Ishikawa (cell line): Measurements from ENCODE around the gene CYP8B1.

Experiments
- CREB1 ChIP-seq: IDR thresholded peaks from 2 replicates; pipeline ENCODE4 v1.6.1; 2012; ENCODE audit warnings: low read depth
- EP300 ChIP-seq: IDR thresholded peaks from 2 replicates; pipeline ENCODE4 v1.6.1; 2012; ENCODE audit warnings: borderline replicate concordance
- FOXM1 ChIP-seq: IDR thresholded peaks from 2 replicates; pipeline ENCODE4 v1.6.1; 2012; ENCODE audit warnings: low read depth, borderline replicate concordance
- NFIC ChIP-seq: IDR thresholded peaks from 2 replicates; pipeline ENCODE4 v1.6.1; 2012
- REST ChIP-seq: IDR thresholded peaks from 2 replicates; pipeline ENCODE4 v1.6.1; 2012; ENCODE audit warnings: low read depth, mild to moderate bottlenecking
- TAF1 ChIP-seq: IDR thresholded peaks from 2 replicates; pipeline ENCODE4 v1.6.1; 2012; ENCODE audit warnings: low read depth, mild to moderate bottlenecking
- TF ChIP-seq, protein P1 (sequence below): IDR thresholded peaks from 2 replicates; pipeline ENCODE4 v1.6.1; 2012

GRCh38 chr3:42904076-42904475 is 28.4 kb upstream of the CYP8B1 start:
- TF ChIP-seq NFIC (no peak), TAF1 (no peak), REST (no peak), CREB1 (no peak), EP300 (no peak), FOXM1 (no peak)
- TF ChIP-seq, protein P1, sequence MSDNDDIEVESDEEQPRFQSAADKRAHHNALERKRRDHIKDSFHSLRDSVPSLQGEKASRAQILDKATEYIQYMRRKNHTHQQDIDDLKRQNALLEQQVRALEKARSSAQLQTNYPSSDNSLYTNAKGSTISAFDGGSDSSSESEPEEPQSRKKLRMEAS: no peak
